Placental epithelial cell (primary cell): ENCODE results near the gene CTIF. TPM values are rescaled to one million over a fixed set of nuclear protein-coding genes. Genes with fewer than 3 reads are reported as not detected.

ENCODE experiments used
- small RNA-seq: library from RNA; depleted of rRNA; stranded (forward); fragments of <200 nt; gene quantifications from one replicate; pipeline ENCODE3, GENCODE V24; 2012
- total RNA-seq: library from RNA; depleted of rRNA; stranded (reverse); fragments of >200 nt; gene quantifications from 2 replicates; pipeline ENCODE4 v1.2.3, GENCODE V29; 2012

The CTIF gene
- total RNA-seq: 102 and 170 TPM in 2 replicates

GRCh38 chr18:48538531-48539405, at the start of gene CTIF:
Gene CTIF (plus strand): TSS chr18:48539031. CDS start chr18:48619566, 80,535 bp downstream.

Small RNA genes within 50 kb of the gene (small RNA-seq; reads per million reads assigned to genes)
- not detected for gene MIR4743

Other genes starting within 250 kb of the CTIF start
- gene ZBTB7C, start 129.6 kb upstream of the CTIF start, total RNA-seq: 1.2 TPM in 1 of 2 replicates, not detected in the other